ENCODE data around the gene RAB30. TPM values are rescaled to one million over a fixed set of nuclear protein-coding genes. Genes with fewer than 3 reads are reported as not detected.

RAB30 gene
- total RNA-seq, 4 donors from 2014 or later: 18.7 to 36.6 (median 27.5) TPM

- Histone ChIP-seq H3K36me3 (peaks cover 0 to 3% of the 10 kb centered on the region in 2 donors), H3K27ac (no peak overlapping the region), H3K4me1 (peaks cover 0 to 13% (median 4%) of the 10 kb centered on the region in 3 donors), H3K4me3 (no peak overlapping the region), H3K9me3 (no peaks in the 10 kb centered on the region), H3K27me3 (no peaks in the 10 kb centered on the region)
- no peak for ATAC-seq
- WGBS, 2 donors (ENCODE audit: low coverage in 1 of 2): 11 to 21% methylated on average over 2 of the region's 2 CpGs
- TF ChIP-seq POLR2A (IDR thresholded peaks at IDR 0.05) (no peak), CTCF (IDR thresholded peaks at IDR 0.05) (peak in 2 of 4 experiments; percentile 22 to 40)
Observed at GRCh38 chr11:83087035-83087434, 15.3 kb upstream of the RAB30 start.

GRCh38 chr11:83079820-83080219 is 8.1 kb upstream of the RAB30 start:
- WGBS, 2 donors (ENCODE audit: low coverage in 1 of 2): 84 to 87% methylated on average over 4 to 5 of the region's 5 CpGs
- H3K36me3 ChIP-seq: peaks cover 0 to 25% of the 10 kb centered on the region in 2 donors
- no peak overlapping the region for H3K27ac ChIP-seq
- no peaks in the 10 kb centered on the region for H3K9me3 ChIP-seq
- no peak for TF ChIP-seq POLR2A (IDR thresholded peaks at IDR 0.05)
- no peak for TF ChIP-seq EP300 (IDR thresholded peaks at IDR 0.05)
- TF ChIP-seq POLR2AphosphoS5 (IDR thresholded peaks at IDR 0.05): no peak
- TF ChIP-seq CTCF (IDR thresholded peaks at IDR 0.05): no peak
- peaks cover 0 to 26% (median 0%) of the 10 kb centered on the region in 3 donors for H3K4me1 ChIP-seq
- ATAC-seq: no peak
- H3K4me3 ChIP-seq: no peak overlapping the region
- H3K27me3 ChIP-seq: no peaks in the 10 kb centered on the region

DNA sequence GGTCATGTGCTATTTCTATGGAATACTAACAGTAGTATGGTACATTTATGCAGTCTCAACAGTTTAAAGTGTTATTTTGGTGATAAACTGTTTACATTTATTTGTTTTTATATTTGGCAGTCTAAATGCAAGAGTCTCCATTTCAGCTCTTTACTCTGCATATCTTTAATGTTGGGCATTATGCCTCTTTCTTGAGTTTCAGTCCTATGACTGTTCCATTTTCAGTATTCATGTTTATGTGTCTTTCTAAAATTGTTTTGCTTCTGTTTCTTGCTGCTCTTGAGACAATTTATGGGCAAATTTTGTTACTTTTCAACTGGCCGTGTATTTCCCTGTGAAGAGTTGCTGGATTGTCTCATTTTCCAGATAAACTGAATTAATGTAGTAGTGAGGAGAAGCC is 6.6 kb upstream of the RAB30 start:
- no peak for ATAC-seq
- WGBS, 2 donors (ENCODE audit: low coverage in 1 of 2): 62 to 80% methylated on average over 1 of the region's 1 CpG
- peaks cover 0 to 34% of the 10 kb centered on the region in 2 donors for H3K36me3 ChIP-seq
- no peak overlapping the region for H3K4me3 ChIP-seq
- H3K4me1 ChIP-seq: peaks cover 0 to 42% (median 2%) of the 10 kb centered on the region in 3 donors
- no peaks in the 10 kb centered on the region for H3K27me3 ChIP-seq
- no peaks in the 10 kb centered on the region for H3K9me3 ChIP-seq
- H3K27ac ChIP-seq: no peak overlapping the region
- no peak for TF ChIP-seq POLR2AphosphoS5 (IDR thresholded peaks at IDR 0.05)
- TF ChIP-seq EP300 (IDR thresholded peaks at IDR 0.05): no peak
- TF ChIP-seq POLR2A (IDR thresholded peaks at IDR 0.05): no peak
- no peak for TF ChIP-seq CTCF (IDR thresholded peaks at IDR 0.05)

- H3K4me3 ChIP-seq: no peak overlapping the region
- H3K9me3 ChIP-seq: no peaks in the 10 kb centered on the region
- H3K36me3 ChIP-seq: peaks cover 0 to 29% of the 10 kb centered on the region in 2 donors
- no peak for ATAC-seq
- no peak for TF ChIP-seq EP300 (IDR thresholded peaks at IDR 0.05)
- no peak for TF ChIP-seq POLR2AphosphoS5 (IDR thresholded peaks at IDR 0.05)
- TF ChIP-seq CTCF (IDR thresholded peaks at IDR 0.05): no peak
- TF ChIP-seq POLR2A (IDR thresholded peaks at IDR 0.05): no peak
- H3K27me3 ChIP-seq: no peaks in the 10 kb centered on the region
- H3K4me1 ChIP-seq: peaks cover 3 to 57% (median 8%) of the 10 kb centered on the region in 3 donors
- H3K27ac ChIP-seq: no peak overlapping the region
Observed at GRCh38 chr11:83073884-83074283, 2.2 kb upstream of the RAB30 start.

DNA sequence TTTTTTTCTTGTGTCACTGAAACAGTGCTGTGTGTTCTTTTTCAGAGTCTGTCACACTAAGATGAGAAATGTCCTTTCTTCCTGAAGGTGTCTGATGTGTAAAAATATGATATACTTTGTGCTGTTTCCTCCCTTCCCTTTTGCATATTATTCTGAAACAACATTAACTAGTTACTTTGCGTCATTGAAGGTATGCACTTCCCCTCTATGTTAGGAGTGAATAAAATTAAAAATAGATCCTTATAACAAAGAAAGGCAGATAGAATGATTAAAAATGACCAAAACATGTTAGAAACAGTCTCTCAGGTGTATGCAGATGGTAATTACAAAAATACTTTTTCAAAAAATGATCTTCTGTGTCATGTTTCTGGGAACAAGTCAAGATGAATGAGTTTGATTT is 1.6 kb upstream of the RAB30 start:
- H3K4me1 ChIP-seq: peaks cover 3 to 58% (median 8%) of the 10 kb centered on the region in 3 donors
- no peak for ATAC-seq
- peak overlapping the region in 1 of 4 donors; percentile 96 for H3K27ac ChIP-seq
- H3K36me3 ChIP-seq: peaks cover 0 to 29% of the 10 kb centered on the region in 2 donors
- H3K27me3 ChIP-seq: no peaks in the 10 kb centered on the region
- no peaks in the 10 kb centered on the region for H3K9me3 ChIP-seq
- H3K4me3 ChIP-seq: peak overlapping the region; percentile 55 to 67
- 75 to 88% methylated on average over 1 of the region's 1 CpG for WGBS, 2 donors (ENCODE audit: low coverage in 1 of 2)
- TF ChIP-seq EP300 (IDR thresholded peaks at IDR 0.05) (no peak), CTCF (IDR thresholded peaks at IDR 0.05) (no peak), POLR2AphosphoS5 (IDR thresholded peaks at IDR 0.05) (no peak), POLR2A (IDR thresholded peaks at IDR 0.05) (no peak)

Measured in gastroesophageal sphincter (tissue), 4 donors.